Ishikawa (cell line): Measurements from ENCODE around the gene SCTR.

Source experiments
- CEBPB ChIP-seq: IDR thresholded peaks from 2 replicates; pipeline ENCODE4 v1.6.1; 2012
- EGR1 ChIP-seq: IDR thresholded peaks from 2 replicates; pipeline ENCODE4 v1.6.1; 2012
- EP300 ChIP-seq: IDR thresholded peaks from 2 replicates; pipeline ENCODE4 v1.6.1; 2012; ENCODE audit warnings: borderline replicate concordance
- FOXM1 ChIP-seq: IDR thresholded peaks from 2 replicates; pipeline ENCODE4 v1.6.1; 2012; ENCODE audit warnings: low read depth, borderline replicate concordance
- NFIC ChIP-seq: IDR thresholded peaks from 2 replicates; pipeline ENCODE4 v1.6.1; 2012
- RAD21 ChIP-seq: IDR thresholded peaks from 2 replicates; pipeline ENCODE4 v1.6.1; 2012; ENCODE audit warnings: low read depth
- REST ChIP-seq: IDR thresholded peaks from 2 replicates; pipeline ENCODE4 v1.6.1; 2012; ENCODE audit warnings: low read depth, mild to moderate bottlenecking
- TAF1 ChIP-seq: IDR thresholded peaks from 2 replicates; pipeline ENCODE4 v1.6.1; 2012; ENCODE audit warnings: low read depth, mild to moderate bottlenecking
- TCF12 ChIP-seq: IDR thresholded peaks from 2 replicates; pipeline ENCODE4 v1.6.1; 2012; ENCODE audit warnings: low read depth
- TEAD4 ChIP-seq: IDR thresholded peaks from 2 replicates; pipeline ENCODE4 v1.6.1; 2012
- YY1 ChIP-seq: IDR thresholded peaks from 2 replicates; pipeline ENCODE4 v1.6.1; 2012; ENCODE audit warnings: low read depth
- TF ChIP-seq, protein P1 (sequence below): IDR thresholded peaks from 2 replicates; pipeline ENCODE4 v1.6.1; 2012
- TF ChIP-seq, protein P2 (sequence below): IDR thresholded peaks from 2 replicates; pipeline ENCODE4 v1.6.1; 2012

- TF ChIP-seq YY1 (no peak), EGR1 (no peak), REST (no peak), NFIC (no peak), TEAD4 (no peak), EP300 (no peak), TAF1 (no peak), FOXM1 (no peak), CEBPB (no peak), RAD21 (no peak), TCF12 (no peak)
- TF ChIP-seq, protein P1, sequence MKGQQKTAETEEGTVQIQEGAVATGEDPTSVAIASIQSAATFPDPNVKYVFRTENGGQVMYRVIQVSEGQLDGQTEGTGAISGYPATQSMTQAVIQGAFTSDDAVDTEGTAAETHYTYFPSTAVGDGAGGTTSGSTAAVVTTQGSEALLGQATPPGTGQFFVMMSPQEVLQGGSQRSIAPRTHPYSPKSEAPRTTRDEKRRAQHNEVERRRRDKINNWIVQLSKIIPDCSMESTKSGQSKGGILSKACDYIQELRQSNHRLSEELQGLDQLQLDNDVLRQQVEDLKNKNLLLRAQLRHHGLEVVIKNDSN = no peak
- TF ChIP-seq, protein P2, sequence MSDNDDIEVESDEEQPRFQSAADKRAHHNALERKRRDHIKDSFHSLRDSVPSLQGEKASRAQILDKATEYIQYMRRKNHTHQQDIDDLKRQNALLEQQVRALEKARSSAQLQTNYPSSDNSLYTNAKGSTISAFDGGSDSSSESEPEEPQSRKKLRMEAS = no peak
Measured at GRCh38 chr2:119523383-119523951, 816 bp downstream of the SCTR start.
